BLaER1 treated with 17β-estradiol and CSF1 and Interleukin-3, amounts not matched to agents 10 nM and 100 nM (cell line): ENCODE measurements around the gene CPSF7.

Source experiments
- H3K27ac ChIP-seq, 11 experiments: shearing (Covaris generic); formaldehyde crosslinking; 2 replicates each; pipeline ENCODE4 v1.8.1; 2022
- H3K27me3 ChIP-seq, 11 experiments: shearing (Covaris generic); formaldehyde crosslinking; 2 replicates each; pipeline ENCODE4 v1.8.1; 2022
- H3K36me3 ChIP-seq, 11 experiments: shearing (Covaris generic); formaldehyde crosslinking; 2 replicates each; pipeline ENCODE4 v1.8.1; 2022
- H3K4me1 ChIP-seq, 10 experiments: shearing (Covaris generic); formaldehyde crosslinking; 2 replicates each; pipeline ENCODE4 v1.8.1; 2022
- H3K4me2 ChIP-seq, 11 experiments: shearing (Covaris generic); formaldehyde crosslinking; 2 replicates each; pipeline ENCODE4 v1.8.1; 2022
- H3K4me3 ChIP-seq, 10 experiments: shearing (Covaris generic); formaldehyde crosslinking; 2 replicates each; pipeline ENCODE4 v1.8.1; 2022
- H3K9ac ChIP-seq, 11 experiments: shearing (Covaris generic); formaldehyde crosslinking; 2 replicates each; pipeline ENCODE4 v1.8.1; 2022
- H3K9me3 ChIP-seq, 11 experiments: shearing (Covaris generic); formaldehyde crosslinking; replicated peaks in 1 of 11; 2 replicates each; pipeline ENCODE4 v1.8.1; 2022
- H4K20me1 ChIP-seq, 11 experiments: shearing (Covaris generic); formaldehyde crosslinking; 2 replicates each; pipeline ENCODE4 v1.8.1; 2022
- Cebpa-rat ChIP-seq, 11 experiments: shearing (Covaris generic); IDR thresholded peaks; 2 replicates each; pipeline ENCODE4 v1.8.1; 2022

CPSF7 gene

GRCh38 chr11:61354208-61354607 is 75.6 kb downstream of the CPSF7 start:
- no peak for TF ChIP-seq Cebpa-rat (IDR thresholded peaks at IDR 0.05)
- Histone ChIP-seq H3K4me1 (peaks cover 54 to 78% (median 67%) of the 10 kb centered on the region in 10 experiments), H4K20me1 (no peaks in the 10 kb centered on the region; a peak in 1 of 22 replicates), H3K36me3 (peaks cover 27 to 62% (median 47%) of the 10 kb centered on the region in 11 experiments), H3K27ac (peak overlapping the region in 9 of 11 experiments; percentile 38 to 99 (median 67); a peak in 17 of 22 replicates), H3K9me3 (no peaks in the 10 kb centered on the region), H3K4me2 (peak overlapping the region; percentile 37 to 86 (median 71)), H3K27me3 (no peaks in the 10 kb centered on the region), H3K9ac (peak overlapping the region in 9 of 11 experiments; percentile 11 to 58 (median 44); a peak in 13 of 22 replicates), H3K4me3 (no peak overlapping the region)

- H3K27me3 ChIP-seq, result no peaks in the 10 kb centered on the region
- peak in 1 of 11 experiments; percentile 33; a peak in 1 of 22 replicates for TF ChIP-seq Cebpa-rat (IDR thresholded peaks at IDR 0.05)
- H3K4me1 ChIP-seq, result peaks cover 46 to 78% (median 63%) of the 10 kb centered on the region in 10 experiments
- peak overlapping the region; percentile 37 to 86 (median 71) for H3K4me2 ChIP-seq
- H4K20me1 ChIP-seq, result no peaks in the 10 kb centered on the region; a peak in 1 of 22 replicates
- no peak overlapping the region for H3K4me3 ChIP-seq
- peak overlapping the region in 8 of 11 experiments; percentile 30 to 58 (median 44); a peak in 13 of 22 replicates for H3K9ac ChIP-seq
- H3K9me3 ChIP-seq, result no peaks in the 10 kb centered on the region
- H3K27ac ChIP-seq, result peak overlapping the region in 9 of 11 experiments; percentile 38 to 99 (median 67); a peak in 17 of 22 replicates
- peaks cover 35 to 70% (median 55%) of the 10 kb centered on the region in 11 experiments for H3K36me3 ChIP-seq
Observed at GRCh38 chr11:61353131-61354067, 76.4 kb downstream of the CPSF7 start.
